HEK293 (cell line): ENCODE results near the gene KLHL6.

Experiments
- CTCF ChIA-PET: fragments of 350-600 bp; formaldehyde crosslinking; extraction: SDS; loops from one replicate; lab custom pipeline; 2021; ENCODE audit warnings: antibody characterized with exemption; lab: Yijun Ruan, JAX
- POLR2A ChIA-PET: fragments of 300-600 bp; formaldehyde crosslinking; extraction: SDS; loops from one replicate; lab custom pipeline; 2020; ENCODE audit warnings: antibody characterized with exemption, inconsistent platforms; lab: Yijun Ruan, JAX
- H3K27ac ChIP-seq: fragments of 200-500 bp; sonication (Bioruptor generic); 2 replicates; pipeline ENCODE4 v1.5.1; 2014; ENCODE audit warnings: low read depth, low read length, control low read depth, inconsistent platforms; ENCODE audit errors: extremely low read depth
- H3K36me3 ChIP-seq, 2 experiments: fragments of 200-500 bp in 1 of 2; sonication (Bioruptor generic) in 1 of 2; 1 replicate in 1 of 2; 2 replicates in 1 of 2; pipeline ENCODE4 v1.5.1; 2014 to 2017; ENCODE audit warnings: inconsistent platforms in 2 of 2, low read length in 2 of 2; ENCODE audit not compliant: control insufficient read depth in 2 of 2, insufficient read depth in 1 of 2
- H3K4me1 ChIP-seq: fragments of 200-500 bp; sonication (Bioruptor generic); 2 replicates; pipeline ENCODE4 v1.5.1; 2014; ENCODE audit warnings: mild to moderate bottlenecking, low read length, inconsistent platforms; ENCODE audit not compliant: control insufficient read depth, insufficient read depth
- H3K4me3 ChIP-seq: 2 replicates; pipeline ENCODE4 v1.5.1; 2011; ENCODE audit warnings: low read depth, mild to moderate bottlenecking, control low read depth, low read length, moderate library complexity
- H3K9me3 ChIP-seq: fragments of 200-500 bp; sonication (Bioruptor generic); 2 replicates; pipeline ENCODE4 v1.5.1; 2014; ENCODE audit warnings: low read depth, low read length, inconsistent platforms; ENCODE audit not compliant: control insufficient read depth, insufficient read depth
- ATF2 ChIP-seq: fragments of 450-650 bp; formaldehyde crosslinking; IDR thresholded peaks from 2 replicates; pipeline ENCODE4 v1.5.1; 2016; ENCODE audit warnings: missing biosample characterization, missing genetic modification characterization, low read depth
- BCL11A ChIP-seq: fragments of 450-650 bp; formaldehyde crosslinking; IDR thresholded peaks from 2 replicates; pipeline ENCODE4 v1.5.1; 2016; ENCODE audit warnings: low read depth, missing biosample characterization, missing genetic modification characterization
- BCL6B ChIP-seq: fragments of 450-650 bp; formaldehyde crosslinking; IDR thresholded peaks from 2 replicates; pipeline ENCODE4 v1.5.1; 2017; ENCODE audit warnings: missing biosample characterization, missing genetic modification characterization
- ZNF148 ChIP-seq: fragments of 450-650 bp; formaldehyde crosslinking; IDR thresholded peaks from 2 replicates; pipeline ENCODE4 v1.5.0; 2017; ENCODE audit warnings: missing biosample characterization, missing genetic modification characterization, borderline replicate concordance
- ZNF521 ChIP-seq: fragments of 450-650 bp; formaldehyde crosslinking; IDR thresholded peaks from 2 replicates; pipeline ENCODE4 v1.5.1; 2017; ENCODE audit warnings: missing biosample characterization, mild to moderate bottlenecking, missing genetic modification characterization
- ZNF529 ChIP-seq: fragments of 450-650 bp; formaldehyde crosslinking; IDR thresholded peaks from 2 replicates; pipeline ENCODE4 v1.5.1; 2017; ENCODE audit warnings: missing genetic modification characterization, missing biosample characterization; ENCODE audit not compliant: insufficient replicate concordance
- ZNF629 ChIP-seq: fragments of 450-650 bp; formaldehyde crosslinking; IDR thresholded peaks from 2 replicates; pipeline ENCODE4 v1.5.1; 2017; ENCODE audit warnings: missing biosample characterization, missing genetic modification characterization
- ZNF776 ChIP-seq: fragments of 450-650 bp; formaldehyde crosslinking; IDR thresholded peaks from 2 replicates; pipeline ENCODE4 v1.5.0; 2017; ENCODE audit warnings: missing biosample characterization, missing genetic modification characterization, borderline replicate concordance
- ZNF785 ChIP-seq: fragments of 450-650 bp; formaldehyde crosslinking; IDR thresholded peaks from 2 replicates; pipeline ENCODE4 v1.5.1; 2016; ENCODE audit warnings: missing biosample characterization, missing genetic modification characterization

KLHL6 gene

GRCh38 chr3:183475016-183475763, 80.3 kb downstream of the KLHL6 start (continued):
- no peak for TF ChIP-seq ZNF529 (tag by site-specific recombination)

DNA sequence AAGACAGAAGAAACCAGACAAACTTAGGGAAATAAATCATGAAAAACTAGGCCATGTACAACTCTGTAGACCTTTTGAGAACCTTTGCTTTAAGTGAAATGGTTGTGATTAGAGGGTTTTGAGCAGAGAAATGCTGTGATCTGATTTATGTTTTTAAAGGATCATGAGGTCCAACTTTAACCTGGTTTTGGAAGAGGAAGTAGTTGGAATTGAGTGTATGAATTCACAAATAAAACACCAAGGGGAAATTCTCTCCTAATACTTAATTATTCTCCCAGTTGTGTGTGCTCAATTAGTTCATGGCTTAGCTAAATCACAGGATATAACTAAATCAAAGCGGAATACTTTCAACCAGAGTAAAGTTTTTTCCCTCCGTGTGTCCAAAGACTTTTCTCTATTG, 81.5 kb downstream of the KLHL6 start:
- Histone ChIP-seq H3K9me3 (no peaks in the 10 kb centered on the region), H3K4me3 (no peak overlapping the region), H3K27ac (no peak overlapping the region), H3K36me3 (no peaks in the 10 kb centered on the region)
- TF ChIP-seq ZNF521 (tag by site-specific recombination) (no peak), ATF2 (tag by site-specific recombination) (no peak), BCL6B (tag by site-specific recombination) (no peak), BCL11A (no peak)
- TF ChIP-seq, all 188 proteins: peak for 0
- ChIA-PET CTCF (interaction anchor here (1.4 kb wide), 1 partner anchor 293 kb away, joined by 3 read pairs; no protein-coding TSS in a partner anchor), POLR2A (no interaction called here)
- no peaks in the 10 kb centered on the region for H3K4me1 ChIP-seq

GRCh38 chr3:183472155-183472554, 83.4 kb downstream of the KLHL6 start:
- POLR2A ChIA-PET = interaction anchor here (0.7 kb wide), 1 partner anchor 170 kb away, joined by 6 read pairs; no protein-coding TSS in a partner anchor
- H3K4me3 ChIP-seq = no peak overlapping the region

DNA sequence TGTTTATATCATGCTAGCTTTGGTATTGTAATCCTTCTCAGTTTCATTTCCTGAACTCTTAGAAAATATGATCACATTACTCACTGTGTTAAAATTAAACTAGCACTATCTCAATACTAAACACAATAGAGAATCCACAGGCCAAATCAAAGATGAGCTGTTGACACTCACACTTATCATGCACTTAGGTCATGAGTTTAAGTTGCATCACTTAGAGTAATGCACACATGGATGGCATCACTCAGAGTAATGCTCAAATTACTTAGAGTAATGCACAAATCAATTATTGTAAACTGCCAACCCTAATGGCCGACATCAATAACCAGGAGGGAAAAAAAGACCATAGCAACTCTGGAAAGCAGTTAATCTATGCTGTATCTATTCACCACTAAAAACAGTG, 87.1 kb downstream of the KLHL6 start:
- H3K9me3 ChIP-seq = no peaks in the 10 kb centered on the region
- POLR2A ChIA-PET = no interaction called here
- CTCF ChIA-PET = interaction anchor here (0.6 to 1.4 kb wide), 6 partner anchors 86 to 711 kb away, joined by 3 to 13 read pairs (median 3); no protein-coding TSS in a partner anchor
- no peak overlapping the region for H3K4me3 ChIP-seq
- no peak overlapping the region for H3K27ac ChIP-seq
- TF ChIP-seq ZNF776 (tag by site-specific recombination) (no peak), ZNF629 (tag by site-specific recombination) (peak; percentile 34; the same call in 1 of the 2 replicates)
- H3K36me3 ChIP-seq = no peaks in the 10 kb centered on the region
- H3K4me1 ChIP-seq = no peaks in the 10 kb centered on the region

More at GRCh38 chr3:183472155-183472554, 83.4 kb downstream of the KLHL6 start:
- TF ChIP-seq ZNF785 (tag by site-specific recombination) = no peak
- no peak for TF ChIP-seq ZNF148 (tag by site-specific recombination)
- Histone ChIP-seq H3K9me3 (no peaks in the 10 kb centered on the region), H3K27ac (no peak overlapping the region), H3K36me3 (no peaks in the 10 kb centered on the region), H3K4me1 (no peaks in the 10 kb centered on the region)
- CTCF ChIA-PET = interaction anchor here (0.5 kb wide), 1 partner anchor 58 kb away, joined by 3 read pairs; no protein-coding TSS in a partner anchor
